GM23338 (cell line): ENCODE measurements around the gene SHB. TPM values are rescaled to one million over a fixed set of nuclear protein-coding genes. Genes with fewer than 3 reads are reported as not detected.

Source experiments
- ATAC-seq: fragments of 200-7000 bp; cut with Tn5 transposase; 3 replicates; pipeline ENCODE4 v1.9.1; 2020
- DNase-seq: peaks from one replicate; pipeline ENCODE4 v3.0.0-alpha.2; 2015; ENCODE audit warnings: low spot score
- H2AFZ ChIP-seq: fragments of 200-600 bp; sonication (generic); 2 replicates; pipeline ENCODE4 v1.8.0; 2016; ENCODE audit warnings: antibody characterized with exemption, mild to moderate bottlenecking, moderate library complexity
- H3F3A ChIP-seq: fragments of 200-600 bp; sonication (generic); replicated peaks from 2 replicates; pipeline ENCODE4 v1.8.0; 2017; ENCODE audit warnings: antibody characterized with exemption, mixed run types, low read depth
- H3K27ac ChIP-seq: fragments of 200-600 bp; sonication (generic); 2 replicates; pipeline ENCODE4 v1.6.1; 2016; ENCODE audit warnings: low read depth
- H3K27me3 ChIP-seq: fragments of 200-600 bp; sonication (generic); 2 replicates; pipeline ENCODE4 v1.8.0; 2016; ENCODE audit warnings: mild to moderate bottlenecking, mixed run types, moderate library complexity; ENCODE audit not compliant: insufficient read depth
- H3K36me3 ChIP-seq: fragments of 200-600 bp; sonication (generic); 2 replicates; pipeline ENCODE4 v1.8.0; 2016; ENCODE audit warnings: mild to moderate bottlenecking; ENCODE audit not compliant: insufficient read depth
- H3K4me1 ChIP-seq: fragments of 200-600 bp; sonication (generic); 2 replicates; pipeline ENCODE4 v1.8.0; 2016; ENCODE audit warnings: mild to moderate bottlenecking, moderate library complexity; ENCODE audit not compliant: insufficient read depth
- H3K4me2 ChIP-seq: fragments of 200-600 bp; sonication (generic); 2 replicates; pipeline ENCODE4 v1.7.1; 2017; ENCODE audit warnings: mixed run types
- H3K4me3 ChIP-seq: fragments of 200-600 bp; sonication (generic); 2 replicates; pipeline ENCODE4 v1.6.1; 2016; ENCODE audit warnings: mixed run types
- H3K79me2 ChIP-seq: fragments of 200-600 bp; sonication (generic); replicated peaks from 2 replicates; pipeline ENCODE4 v1.8.0; 2017; ENCODE audit warnings: mild to moderate bottlenecking; ENCODE audit not compliant: insufficient read depth
- H3K9me2 ChIP-seq: fragments of 200-600 bp; sonication (generic); 2 replicates; pipeline ENCODE4 v1.8.0; 2017; ENCODE audit not compliant: insufficient read depth
- H4K20me1 ChIP-seq: fragments of 200-600 bp; sonication (generic); replicated peaks from 2 replicates; pipeline ENCODE4 v1.8.0; 2017; ENCODE audit warnings: mild to moderate bottlenecking; ENCODE audit not compliant: insufficient read depth
- H3K27ac Mint-ChIP-seq: 2 replicates; pipeline ENCODE4 v1.8.0; 2020; ENCODE audit warnings: inconsistent platforms, mild to moderate bottlenecking, moderate library complexity, mixed read lengths
- H3K27me3 Mint-ChIP-seq: 3 replicates; pipeline ENCODE4 v1.8.0; 2022; ENCODE audit warnings: low read depth, mild to moderate bottlenecking, moderate library complexity, mixed read lengths, inconsistent platforms; ENCODE audit not compliant: insufficient read depth, poor library complexity
- H3K36me3 Mint-ChIP-seq: 3 replicates; pipeline ENCODE4 v1.8.0; 2021; ENCODE audit warnings: low read depth, mild to moderate bottlenecking, inconsistent platforms, moderate library complexity, mixed read lengths
- H3K4me1 Mint-ChIP-seq: 3 replicates; pipeline ENCODE4 v1.8.0; 2020; ENCODE audit warnings: mild to moderate bottlenecking, inconsistent platforms, mixed read lengths
- H3K4me3 Mint-ChIP-seq: 3 replicates; pipeline ENCODE4 v1.8.0; 2021; ENCODE audit warnings: moderate library complexity, mild to moderate bottlenecking, inconsistent platforms, mixed read lengths
- H3K9me3 Mint-ChIP-seq: 3 replicates; pipeline ENCODE4 v1.8.0; 2020; ENCODE audit warnings: moderate library complexity, mild to moderate bottlenecking, inconsistent platforms, mixed read lengths
- CREB1 ChIP-seq: fragments of 250-450 bp; sonication (Bioruptor Pico); IDR thresholded peaks from 2 replicates; pipeline ENCODE4 v1.5.0; 2020; ENCODE audit warnings: low read depth, mild to moderate bottlenecking, moderate library complexity
- CTCF ChIP-seq, 2 experiments: fragments of 200-600 bp in 1 of 2; sonication (generic) in 1 of 2; conservative IDR thresholded peaks; 2 replicates each; pipeline versions ENCODE4 v1.5.1 to v1.6.1; 2016 to 2017; ENCODE audit warnings: antibody characterized with exemption in 2 of 2, low read depth in 2 of 2, mild to moderate bottlenecking in 2 of 2, moderate library complexity in 1 of 2
- EZH2 ChIP-seq: fragments of 200-600 bp; sonication (generic); IDR thresholded peaks from one replicate; pipeline ENCODE4 v1.8.0; 2017; ENCODE audit warnings: antibody characterized with exemption, mild to moderate bottlenecking, low read depth; ENCODE audit not compliant: unreplicated experiment
- EZH2phosphoT487 ChIP-seq: fragments of 200-600 bp; sonication (generic); IDR thresholded peaks from one replicate; pipeline ENCODE4 v1.8.1; 2018; ENCODE audit warnings: antibody characterized with exemption; ENCODE audit not compliant: unreplicated experiment
- JUNB ChIP-seq: IDR thresholded peaks from one replicate; pipeline ENCODE4 v1.6.1; 2016; ENCODE audit warnings: antibody characterized with exemption; ENCODE audit not compliant: unreplicated experiment
- NANOG ChIP-seq: IDR thresholded peaks from 2 replicates; pipeline ENCODE4 v1.6.1; 2016; ENCODE audit warnings: antibody characterized with exemption, borderline replicate concordance
- POLR2AphosphoS5 ChIP-seq: IDR thresholded peaks from 2 replicates; pipeline ENCODE4 v1.6.1; 2016; ENCODE audit warnings: antibody characterized with exemption, low read depth
- STAT1 ChIP-seq: IDR thresholded peaks from one replicate; pipeline ENCODE4 v1.6.1; 2016; ENCODE audit warnings: antibody characterized with exemption; ENCODE audit not compliant: unreplicated experiment
- ZNF114 ChIP-seq: fragments of 250-450 bp; sonication (Bioruptor Pico); IDR thresholded peaks from 2 replicates; pipeline ENCODE4 v1.5.0; 2020; ENCODE audit warnings: mild to moderate bottlenecking, moderate library complexity
- ZNF331 ChIP-seq: fragments of 250-450 bp; sonication (Bioruptor Pico); IDR thresholded peaks from 2 replicates; pipeline ENCODE4 v1.5.0; 2020; ENCODE audit warnings: low read depth, mild to moderate bottlenecking, moderate library complexity
- ZNF462 ChIP-seq: fragments of 250-450 bp; sonication (Bioruptor Pico); IDR thresholded peaks from 2 replicates; pipeline ENCODE4 v1.5.0; 2020; ENCODE audit warnings: mild to moderate bottlenecking, moderate library complexity
- polyA plus RNA-seq: library from polyadenylated mRNA; unstranded; fragments of >200 nt; fragmentation: Nextera tagmentation; extraction: Ambion mirVana; gene quantifications from 2 replicates; pipeline ENCODE4 v1.2.1, GENCODE V29; 2016
- total RNA-seq: library from RNA; depleted of rRNA; stranded (reverse); fragments of >200 nt; shearing (Covaris generic); gene quantifications from 2 replicates; pipeline ENCODE4 v1.2.3, GENCODE V29; 2014
- TF ChIP-seq, protein P1 (sequence below): IDR thresholded peaks from one replicate; pipeline ENCODE4 v1.6.1; 2018; ENCODE audit warnings: antibody characterized with exemption; ENCODE audit not compliant: unreplicated experiment
- TF ChIP-seq, protein P2 (sequence below): IDR thresholded peaks from 2 replicates; pipeline ENCODE4 v1.6.1; 2016; ENCODE audit warnings: antibody characterized with exemption

The SHB gene
- total and polyA plus RNA-seq, 2 experiments from 2014 or later: 1.5 to 14.0 TPM

DNA sequence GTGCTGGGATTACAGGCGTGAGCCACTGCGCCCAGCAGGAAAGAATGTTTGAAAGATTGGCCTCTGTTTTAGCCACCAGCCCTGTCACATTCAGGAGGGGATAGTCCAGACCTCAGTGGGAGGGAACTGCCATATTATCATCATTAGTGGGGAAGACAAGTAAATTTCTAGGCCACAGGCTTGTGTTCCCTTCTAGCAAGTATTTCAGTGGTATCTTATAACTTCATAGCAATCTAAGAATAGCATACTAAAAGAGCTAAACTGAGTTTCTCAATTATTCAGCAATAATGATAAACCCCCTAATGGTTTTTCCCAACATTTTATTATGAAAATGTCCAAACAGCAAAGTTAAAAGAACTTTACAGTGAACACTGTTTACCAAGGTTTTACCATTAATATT, 195.1 kb downstream of the SHB start:
- Mint-ChIP-seq H3K9me3 (peaks cover 20% of the 10 kb centered on the region), H3K4me1 (no peaks in the 10 kb centered on the region), H3K27me3 (no peaks in the 10 kb centered on the region), H3K27ac (no peak overlapping the region), H3K4me3 (no peak overlapping the region), H3K36me3 (peaks cover 21% of the 10 kb centered on the region; the same call in 2 of the 3 replicates)
- Histone ChIP-seq H3K27ac (no peak overlapping the region), H3K4me2 (no peak overlapping the region), H4K20me1 (no peaks in the 10 kb centered on the region), H2AFZ (no peak overlapping the region), H3K27me3 (no peaks in the 10 kb centered on the region), H3F3A (no peaks in the 10 kb centered on the region), H3K4me3 (no peak overlapping the region), H3K36me3 (no peaks in the 10 kb centered on the region), H3K4me1 (no peaks in the 10 kb centered on the region), H3K9me2 (no peaks in the 10 kb centered on the region; the same call in 1 of the 2 replicates), H3K79me2 (no peaks in the 10 kb centered on the region)
- no peak for ATAC-seq
- no peak for TF ChIP-seq ZNF331
- no peak for TF ChIP-seq CTCF (conservative IDR thresholded peaks at IDR 0.05; ENCODE audit: low read depth in 2 of 2)
- no peak for TF ChIP-seq CREB1
- no peak for TF ChIP-seq JUNB
- no peak for TF ChIP-seq EZH2phosphoT487
- TF ChIP-seq STAT1: no peak
- no peak for TF ChIP-seq ZNF114 (CRISPR knock-in tag)
- TF ChIP-seq, protein P1, sequence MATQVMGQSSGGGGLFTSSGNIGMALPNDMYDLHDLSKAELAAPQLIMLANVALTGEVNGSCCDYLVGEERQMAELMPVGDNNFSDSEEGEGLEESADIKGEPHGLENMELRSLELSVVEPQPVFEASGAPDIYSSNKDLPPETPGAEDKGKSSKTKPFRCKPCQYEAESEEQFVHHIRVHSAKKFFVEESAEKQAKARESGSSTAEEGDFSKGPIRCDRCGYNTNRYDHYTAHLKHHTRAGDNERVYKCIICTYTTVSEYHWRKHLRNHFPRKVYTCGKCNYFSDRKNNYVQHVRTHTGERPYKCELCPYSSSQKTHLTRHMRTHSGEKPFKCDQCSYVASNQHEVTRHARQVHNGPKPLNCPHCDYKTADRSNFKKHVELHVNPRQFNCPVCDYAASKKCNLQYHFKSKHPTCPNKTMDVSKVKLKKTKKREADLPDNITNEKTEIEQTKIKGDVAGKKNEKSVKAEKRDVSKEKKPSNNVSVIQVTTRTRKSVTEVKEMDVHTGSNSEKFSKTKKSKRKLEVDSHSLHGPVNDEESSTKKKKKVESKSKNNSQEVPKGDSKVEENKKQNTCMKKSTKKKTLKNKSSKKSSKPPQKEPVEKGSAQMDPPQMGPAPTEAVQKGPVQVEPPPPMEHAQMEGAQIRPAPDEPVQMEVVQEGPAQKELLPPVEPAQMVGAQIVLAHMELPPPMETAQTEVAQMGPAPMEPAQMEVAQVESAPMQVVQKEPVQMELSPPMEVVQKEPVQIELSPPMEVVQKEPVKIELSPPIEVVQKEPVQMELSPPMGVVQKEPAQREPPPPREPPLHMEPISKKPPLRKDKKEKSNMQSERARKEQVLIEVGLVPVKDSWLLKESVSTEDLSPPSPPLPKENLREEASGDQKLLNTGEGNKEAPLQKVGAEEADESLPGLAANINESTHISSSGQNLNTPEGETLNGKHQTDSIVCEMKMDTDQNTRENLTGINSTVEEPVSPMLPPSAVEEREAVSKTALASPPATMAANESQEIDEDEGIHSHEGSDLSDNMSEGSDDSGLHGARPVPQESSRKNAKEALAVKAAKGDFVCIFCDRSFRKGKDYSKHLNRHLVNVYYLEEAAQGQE: no peak
- TF ChIP-seq, protein P2, sequence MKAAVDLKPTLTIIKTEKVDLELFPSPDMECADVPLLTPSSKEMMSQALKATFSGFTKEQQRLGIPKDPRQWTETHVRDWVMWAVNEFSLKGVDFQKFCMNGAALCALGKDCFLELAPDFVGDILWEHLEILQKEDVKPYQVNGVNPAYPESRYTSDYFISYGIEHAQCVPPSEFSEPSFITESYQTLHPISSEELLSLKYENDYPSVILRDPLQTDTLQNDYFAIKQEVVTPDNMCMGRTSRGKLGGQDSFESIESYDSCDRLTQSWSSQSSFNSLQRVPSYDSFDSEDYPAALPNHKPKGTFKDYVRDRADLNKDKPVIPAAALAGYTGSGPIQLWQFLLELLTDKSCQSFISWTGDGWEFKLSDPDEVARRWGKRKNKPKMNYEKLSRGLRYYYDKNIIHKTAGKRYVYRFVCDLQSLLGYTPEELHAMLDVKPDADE: no peak
- TF ChIP-seq NANOG: no peak
- no peak for TF ChIP-seq ZNF462 (CRISPR knock-in tag)
- TF ChIP-seq EZH2: no peak
- no peak for TF ChIP-seq POLR2AphosphoS5
- DNase-seq: no peak
